Vagina (tissue), 2 donors: ENCODE data around the gene PPP2R5C. TPM values are rescaled to one million over a fixed set of nuclear protein-coding genes. Genes with fewer than 3 reads are reported as not detected.

Experiments
- DNase-seq, 2 donors: peaks; one replicate each; pipeline ENCODE4 v3.0.0-alpha.2; 2017; ENCODE audit errors: extremely low spot score in 2 of 2
- H3K27ac ChIP-seq: fragments of 200-600 bp; sonication (generic); one replicate; pipeline ENCODE4 v1.5.1; 2019
- H3K27me3 ChIP-seq: fragments of 200-600 bp; sonication (generic); one replicate; pipeline ENCODE4 v1.5.1; 2019
- H3K36me3 ChIP-seq, 2 donors: fragments of 200-600 bp; sonication (generic); one replicate each; pipeline ENCODE4 v1.5.1; 2017 to 2019
- H3K4me1 ChIP-seq: fragments of 200-600 bp; sonication (generic); one replicate; pipeline ENCODE4 v1.5.1; 2019
- H3K4me3 ChIP-seq, 2 donors: fragments of 200-600 bp; sonication (generic); 1 replicate in 1 of 2; 2 replicates in 1 of 2; pipeline ENCODE4 v1.5.1; 2016 to 2019
- H3K9me3 ChIP-seq: fragments of 200-600 bp; sonication (generic); one replicate; pipeline ENCODE4 v1.5.1; 2019
- CTCF ChIP-seq, 3 experiments: fragments of 450-650 bp in 2 of 3; fragments of 200-600 bp in 1 of 3; sonication (generic) in 1 of 3; IDR thresholded peaks; one replicate each; pipeline ENCODE4 v1.5.1; 2017 to 2019; ENCODE audit warnings: antibody characterized with exemption in 3 of 3, mild to moderate bottlenecking in 2 of 3, moderate library complexity in 2 of 3
- POLR2A ChIP-seq, 2 donors: fragments of 450-650 bp; IDR thresholded peaks; one replicate each; pipeline ENCODE4 v1.6.1; 2017; ENCODE audit warnings: antibody characterized with exemption in 2 of 2, mild to moderate bottlenecking in 2 of 2, moderate library complexity in 2 of 2
- POLR2AphosphoS5 ChIP-seq, 2 donors: sonication (generic); formaldehyde crosslinking; IDR thresholded peaks; one replicate each; pipeline ENCODE4 v1.9.0; 2017; ENCODE audit warnings: antibody characterized with exemption in 2 of 2, mild to moderate bottlenecking in 2 of 2, low read depth in 1 of 2; ENCODE audit not compliant: insufficient read depth in 1 of 2
- intact Hi-C: fragments of 100-400 bp; cut with DNase I; formaldehyde crosslinking; loops from one replicate; pipeline ENCODE4 v1.15.1; 2023
- total RNA-seq: library from RNA; depleted of rRNA; stranded (reverse); fragments of >200 nt; gene quantifications from one replicate; pipeline ENCODE4 v1.2.3, GENCODE V29; 2016

The PPP2R5C gene
- total RNA-seq, 1 donor from 2014 or later, result 88.1 TPM

- TF ChIP-seq POLR2AphosphoS5 (IDR thresholded peaks at IDR 0.05; ENCODE audit: insufficient read depth in 1 of 2, low read depth in 1 of 2) (no peak), CTCF (IDR thresholded peaks at IDR 0.05) (no peak), POLR2A (IDR thresholded peaks at IDR 0.05) (no peak)
- H3K4me1 ChIP-seq, result no peaks in the 10 kb centered on the region
- no peaks in the 10 kb centered on the region for H3K9me3 ChIP-seq
- no peaks in the 10 kb centered on the region for H3K27me3 ChIP-seq
- no peak overlapping the region for H3K4me3 ChIP-seq
- intact Hi-C loops, result no loop called here
- DNase-seq, result no peak
- H3K36me3 ChIP-seq, result peaks cover 0 to 49% of the 10 kb centered on the region in 2 donors
- no peak overlapping the region for H3K27ac ChIP-seq
Measured at GRCh38 chr14:101884934-101885576, 123.5 kb downstream of the PPP2R5C start.

GRCh38 chr14:101887219-101887618, 125.7 kb downstream of the PPP2R5C start:
- H3K27me3 ChIP-seq, result no peaks in the 10 kb centered on the region
- intact Hi-C loops, result no loop called here
- no peak for TF ChIP-seq POLR2A (IDR thresholded peaks at IDR 0.05)
- no peak for TF ChIP-seq POLR2AphosphoS5 (IDR thresholded peaks at IDR 0.05; ENCODE audit: insufficient read depth in 1 of 2, low read depth in 1 of 2)
- TF ChIP-seq CTCF (IDR thresholded peaks at IDR 0.05), result no peak
- DNase-seq, result no peak
- peaks cover 0 to 61% of the 10 kb centered on the region in 2 donors for H3K36me3 ChIP-seq
- no peaks in the 10 kb centered on the region for H3K4me1 ChIP-seq
- H3K27ac ChIP-seq, result no peak overlapping the region
- no peaks in the 10 kb centered on the region for H3K9me3 ChIP-seq
- H3K4me3 ChIP-seq, result no peak overlapping the region

- TF ChIP-seq CTCF (IDR thresholded peaks at IDR 0.05) (no peak), POLR2AphosphoS5 (IDR thresholded peaks at IDR 0.05; ENCODE audit: insufficient read depth in 1 of 2, low read depth in 1 of 2) (no peak), POLR2A (IDR thresholded peaks at IDR 0.05) (no peak)
- Histone ChIP-seq H3K4me3 (no peak overlapping the region), H3K27ac (no peak overlapping the region), H3K36me3 (peaks cover 0 to 63% of the 10 kb centered on the region in 2 donors), H3K27me3 (no peaks in the 10 kb centered on the region), H3K9me3 (no peaks in the 10 kb centered on the region), H3K4me1 (no peaks in the 10 kb centered on the region)
- intact Hi-C loops, result no loop called here
- no peak for DNase-seq
Measured at GRCh38 chr14:101888182-101888581, 126.7 kb downstream of the PPP2R5C start.

- H3K4me3 ChIP-seq, result no peak overlapping the region
- H3K27ac ChIP-seq, result no peak overlapping the region
- intact Hi-C loops, result no loop called here
- DNase-seq, result no peak
- TF ChIP-seq POLR2A (IDR thresholded peaks at IDR 0.05) (no peak), POLR2AphosphoS5 (IDR thresholded peaks at IDR 0.05; ENCODE audit: insufficient read depth in 1 of 2, low read depth in 1 of 2) (no peak), CTCF (IDR thresholded peaks at IDR 0.05) (no peak)
- no peaks in the 10 kb centered on the region for H3K27me3 ChIP-seq
- no peaks in the 10 kb centered on the region for H3K9me3 ChIP-seq
- no peaks in the 10 kb centered on the region for H3K4me1 ChIP-seq
- H3K36me3 ChIP-seq, result peaks cover 0 to 63% of the 10 kb centered on the region in 2 donors
Measured at GRCh38 chr14:101889366-101889765, 127.9 kb downstream of the PPP2R5C start.

- no peak overlapping the region for H3K27ac ChIP-seq
- intact Hi-C loops, result no loop called here
Measured at GRCh38 chr14:101889898-101890297, 128.4 kb downstream of the PPP2R5C start.

More at GRCh38 chr14:101889898-101890297, 128.4 kb downstream of the PPP2R5C start:
- H3K27me3 ChIP-seq, result no peaks in the 10 kb centered on the region
- H3K36me3 ChIP-seq, result peaks cover 0 to 63% of the 10 kb centered on the region in 2 donors
- TF ChIP-seq POLR2AphosphoS5 (IDR thresholded peaks at IDR 0.05; ENCODE audit: insufficient read depth in 1 of 2, low read depth in 1 of 2), result no peak
- TF ChIP-seq CTCF (IDR thresholded peaks at IDR 0.05), result no peak
- TF ChIP-seq POLR2A (IDR thresholded peaks at IDR 0.05), result no peak
- H3K4me3 ChIP-seq, result no peak overlapping the region
- DNase-seq, result no peak
- no peaks in the 10 kb centered on the region for H3K4me1 ChIP-seq
- H3K9me3 ChIP-seq, result no peaks in the 10 kb centered on the region
